K562 (cell line): ENCODE measurements around the gene XRRA1. TPM values are rescaled to one million over a fixed set of nuclear protein-coding genes. Genes with fewer than 3 reads are reported as not detected.

Source experiments
- ATAC-seq: fragments of 200-7000 bp; cut with Tn5 transposase; 3 replicates; pipeline ENCODE4 v1.9.1; 2020; ENCODE audit warnings: moderate library complexity
- BruUV-seq: library from RNA; stranded (reverse); fragments of 400-500 nt; replicated peaks from 2 replicates; lab custom pipeline; 2021; lab: Mats Ljungman, UMichigan
- CTCF ChIA-PET: fragments of 300-600 bp; formaldehyde crosslinking; extraction: SDS; loops from one replicate; lab custom pipeline; 2021; ENCODE audit warnings: low intra/inter-chr PET ratio; lab: Yijun Ruan, JAX
- POLR2A ChIA-PET: fragments of 300-600, 350-650 bp; sonication (Branson Sonifier 250); formaldehyde crosslinking; extraction: SDS; loops from one replicate; lab custom pipeline; 2021; ENCODE audit warnings: antibody characterized with exemption, inconsistent platforms; lab: Yijun Ruan, JAX
- DNase-seq, 4 experiments: peaks; one replicate each; pipeline versions ENCODE4 v3.0.0 to v3.0.0-alpha.2; 2011 to 2018; ENCODE audit warnings: low spot score in 3 of 4, mixed read lengths in 3 of 4; ENCODE audit errors: extremely low read depth in 1 of 4
- FAIRE-seq: peaks from 2 replicates; lab custom pipeline; 2011; peaks lifted over from hg19 to GRCh38; lab: Jason Lieb, UNC
- H2AFZ ChIP-seq: 2 replicates; pipeline ENCODE4 v1.6.0; 2011; ENCODE audit warnings: low read depth, low read length, control low read depth, inconsistent platforms
- H3K27ac ChIP-seq: fragments of 200-600 bp; 3 replicates; pipeline ENCODE4 v1.8.0; 2011; ENCODE audit warnings: low read depth, mild to moderate bottlenecking, control low read depth, inconsistent platforms, low read length, moderate library complexity, mixed read lengths; ENCODE audit errors: extremely low read depth
- H3K27me3 ChIP-seq, 2 experiments: fragments of 300-600 bp in 1 of 2; 2 replicates in 1 of 2; 3 replicates in 1 of 2; pipeline versions ENCODE4 v1.6.0 to v1.8.0; 2011; ENCODE audit warnings: inconsistent platforms in 2 of 2, low read length in 2 of 2, mild to moderate bottlenecking in 1 of 2, mixed read lengths in 1 of 2, moderate library complexity in 1 of 2; ENCODE audit not compliant: control insufficient read depth in 2 of 2, insufficient read depth in 2 of 2
- H3K36me3 ChIP-seq: fragments of 300-600 bp; 3 replicates; pipeline ENCODE4 v1.8.0; 2011; ENCODE audit warnings: mild to moderate bottlenecking, low read length, inconsistent platforms; ENCODE audit not compliant: control insufficient read depth, insufficient read depth
- H3K4me1 ChIP-seq, 2 experiments: fragments of 200-600 bp in 1 of 2; replicated peaks in 1 of 2; 2 replicates in 1 of 2; 3 replicates in 1 of 2; pipeline versions ENCODE4 v1.5.1 to v1.8.0; 2011; ENCODE audit warnings: inconsistent platforms in 2 of 2, low read length in 2 of 2, mild to moderate bottlenecking in 1 of 2, mixed read lengths in 1 of 2, moderate library complexity in 1 of 2; ENCODE audit not compliant: control insufficient read depth in 2 of 2, insufficient read depth in 2 of 2
- H3K4me2 ChIP-seq: 2 replicates; pipeline ENCODE4 v1.6.1; 2011; ENCODE audit warnings: low read length, control low read depth, inconsistent platforms, mixed read lengths; ENCODE audit not compliant: insufficient read depth
- H3K4me3 ChIP-seq: fragments of 200-600 bp; sonication (generic), shearing (Covaris generic); 2 replicates; pipeline ENCODE4 v1.5.1; 2016; ENCODE audit warnings: control low read depth, inconsistent platforms
- H3K79me2 ChIP-seq: fragments of 200-600 bp; 3 replicates; pipeline ENCODE4 v1.8.0; 2011; ENCODE audit warnings: low read length, inconsistent platforms; ENCODE audit not compliant: control insufficient read depth, insufficient read depth
- H3K9ac ChIP-seq, 2 experiments: 2 replicates each; pipeline versions ENCODE4 v1.6.0 to v1.6.1; 2011; ENCODE audit warnings: low read depth in 2 of 2, low read length in 2 of 2, control low read depth in 1 of 2, inconsistent platforms in 1 of 2, mild to moderate bottlenecking in 1 of 2, mixed read lengths in 1 of 2; ENCODE audit not compliant: insufficient read depth in 1 of 2
- H3K9me1 ChIP-seq: one replicate; pipeline ENCODE4 v1.6.0; 2011; ENCODE audit warnings: inconsistent platforms, mild to moderate bottlenecking, low read length, moderate library complexity; ENCODE audit not compliant: control insufficient read depth, insufficient read depth
- H3K9me3 ChIP-seq: replicated peaks from 2 replicates; pipeline ENCODE4 v1.5.1; 2011; ENCODE audit warnings: low read depth, low read length, inconsistent platforms; ENCODE audit not compliant: control insufficient read depth, insufficient read depth
- H4K20me1 ChIP-seq: replicated peaks from 2 replicates; pipeline ENCODE4 v1.6.1; 2011; ENCODE audit warnings: low read length, inconsistent platforms, mixed read lengths; ENCODE audit not compliant: control insufficient read depth, insufficient read depth
- C11orf30 ChIP-seq: fragments of 450-650 bp; IDR thresholded peaks from 2 replicates; pipeline ENCODE4 v1.6.1; 2016; ENCODE audit warnings: low read depth, mild to moderate bottlenecking
- TOE1 ChIP-seq, 2 experiments: fragments of 450-650 bp in 1 of 2; sonication (generic) in 1 of 2; formaldehyde crosslinking in 1 of 2; IDR thresholded peaks; 2 replicates each; pipeline versions ENCODE4 v1.7.1 to v1.8.0; 2016 to 2022; ENCODE audit warnings: borderline replicate concordance in 2 of 2, mild to moderate bottlenecking in 2 of 2, antibody characterized with exemption in 1 of 2, inconsistent platforms in 1 of 2, low read depth in 1 of 2, missing genetic modification reagents in 1 of 2, moderate library complexity in 1 of 2
- ZNF184 ChIP-seq: sonication (generic); formaldehyde crosslinking; IDR thresholded peaks from 2 replicates; pipeline ENCODE4 v1.5.0; 2020; ENCODE audit warnings: missing genetic modification reagents
- WGBS: fragments of 100-300 bp; shearing (Covaris generic); methylation state at CpG from one replicate; pipeline ENCODE4 v1.1.6; 2016; ENCODE audit warnings: low coverage, mixed read lengths; ENCODE audit not compliant: insufficient coverage; ENCODE audit errors: missing lambda C conversion rate; 5-methylcytosine and 5-hydroxymethylcytosine counted together
- in situ Hi-C: fragments of 300-500 bp; cut with MboI; formaldehyde crosslinking; loops from 4 replicates; pipeline ENCODE4 v1.15.0; 2018; ENCODE audit warnings: inconsistent platforms, mixed read lengths
- intact Hi-C: fragments of 100-400 bp; cut with micrococcal nuclease; formaldehyde crosslinking; loops from 2 replicates; pipeline ENCODE4 v1.14.2; 2022
- polyA plus RNA-seq, 8 experiments: library from polyadenylated mRNA; depleted of rRNA in 4 of 8; stranded (reverse) in 5 of 8; unstranded in 3 of 8; fragments of >200 nt; fragmentation: Nextera tagmentation in 2 of 8; fragmentation: Illumina TruSeq in 1 of 8; extraction: Ambion mirVana in 2 of 8; extraction: Trizol in 1 of 8; gene quantifications; 2 replicates each; pipeline versions ENCODE4 v1.2.1 to v1.2.3, GENCODE V29; 2011 to 2014; ENCODE audit warnings: inconsistent platforms in 1 of 8, missing spikeins in 1 of 8
- total RNA-seq, 7 experiments: library from RNA; depleted of rRNA in 6 of 7; stranded (reverse); fragments of >200 nt in 6 of 7; fragmentation: Illumina TruSeq in 2 of 7; extraction: Trizol in 2 of 7; gene quantifications; 2 replicates each; pipeline versions ENCODE4 v1.2.1 to v1.2.3, GENCODE V29; 2011 to 2021; ENCODE audit warnings: low replicate concordance in 1 of 7
- TF ChIP-seq, protein P1 (sequence below): fragments of 450-650 bp; IDR thresholded peaks from 2 replicates; pipeline ENCODE4 v1.6.1; 2016; ENCODE audit warnings: mild to moderate bottlenecking, moderate library complexity
- TF ChIP-seq, protein P2 (sequence below): fragments of 450-650 bp; IDR thresholded peaks from 2 replicates; pipeline ENCODE4 v1.6.1; 2017; ENCODE audit warnings: antibody characterized with exemption, mild to moderate bottlenecking

XRRA1 gene
- total and polyA plus RNA-seq, 9 of the 15 experiments (the other 6 are each of a cell fraction or from before 2014, with no cell fraction given): 5.0 to 22.5 (median 16.0) TPM

GRCh38 chr11:74953451-74953850, 4.6 kb upstream of the XRRA1 start:
- in situ Hi-C loops (no loop called here), intact Hi-C loops (no loop called here)
- CTCF ChIA-PET: interaction anchor here (0.7 kb wide), 1 partner anchor 298 kb away, joined by 3 read pairs; no protein-coding TSS in a partner anchor
- Histone ChIP-seq H3K36me3 (peaks cover 64% of the 10 kb centered on the region), H3K4me1 (peaks cover 6 to 33% of the 10 kb centered on the region in 2 experiments; a peak in 3 of 5 replicates), H3K27ac (no peak overlapping the region), H4K20me1 (peaks cover 29% of the 10 kb centered on the region), H3K4me3 (no peak overlapping the region), H2AFZ (no peak overlapping the region), H3K9me3 (no peaks in the 10 kb centered on the region), H3K27me3 (no peaks in the 10 kb centered on the region), H3K9me1 (no peaks in the 10 kb centered on the region), H3K79me2 (peaks cover 99% of the 10 kb centered on the region), H3K4me2 (no peak overlapping the region), H3K9ac (no peak overlapping the region)
- no peak for ATAC-seq
- no TSS peak for BruUV-seq
- no peak for DNase-seq
- POLR2A ChIA-PET: interaction anchor here (0.7 kb wide), 1 partner anchor 13 kb away, joined by 3 read pairs; no protein-coding TSS in a partner anchor
- no peak for FAIRE-seq
- 95% methylated on average over 5 of the region's 5 CpGs for WGBS
- no peak for TF ChIP-seq TOE1 (IDR thresholded peaks at IDR 0.05; ENCODE audit: borderline replicate concordance)
- no peak for TF ChIP-seq TOE1 (CRISPR knock-in tag; IDR thresholded peaks at IDR 0.05; ENCODE audit: borderline replicate concordance, low read depth)
- TF ChIP-seq ZNF184 (CRISPR knock-in tag): no peak
- no peak for TF ChIP-seq C11orf30
- TF ChIP-seq, protein P1, sequence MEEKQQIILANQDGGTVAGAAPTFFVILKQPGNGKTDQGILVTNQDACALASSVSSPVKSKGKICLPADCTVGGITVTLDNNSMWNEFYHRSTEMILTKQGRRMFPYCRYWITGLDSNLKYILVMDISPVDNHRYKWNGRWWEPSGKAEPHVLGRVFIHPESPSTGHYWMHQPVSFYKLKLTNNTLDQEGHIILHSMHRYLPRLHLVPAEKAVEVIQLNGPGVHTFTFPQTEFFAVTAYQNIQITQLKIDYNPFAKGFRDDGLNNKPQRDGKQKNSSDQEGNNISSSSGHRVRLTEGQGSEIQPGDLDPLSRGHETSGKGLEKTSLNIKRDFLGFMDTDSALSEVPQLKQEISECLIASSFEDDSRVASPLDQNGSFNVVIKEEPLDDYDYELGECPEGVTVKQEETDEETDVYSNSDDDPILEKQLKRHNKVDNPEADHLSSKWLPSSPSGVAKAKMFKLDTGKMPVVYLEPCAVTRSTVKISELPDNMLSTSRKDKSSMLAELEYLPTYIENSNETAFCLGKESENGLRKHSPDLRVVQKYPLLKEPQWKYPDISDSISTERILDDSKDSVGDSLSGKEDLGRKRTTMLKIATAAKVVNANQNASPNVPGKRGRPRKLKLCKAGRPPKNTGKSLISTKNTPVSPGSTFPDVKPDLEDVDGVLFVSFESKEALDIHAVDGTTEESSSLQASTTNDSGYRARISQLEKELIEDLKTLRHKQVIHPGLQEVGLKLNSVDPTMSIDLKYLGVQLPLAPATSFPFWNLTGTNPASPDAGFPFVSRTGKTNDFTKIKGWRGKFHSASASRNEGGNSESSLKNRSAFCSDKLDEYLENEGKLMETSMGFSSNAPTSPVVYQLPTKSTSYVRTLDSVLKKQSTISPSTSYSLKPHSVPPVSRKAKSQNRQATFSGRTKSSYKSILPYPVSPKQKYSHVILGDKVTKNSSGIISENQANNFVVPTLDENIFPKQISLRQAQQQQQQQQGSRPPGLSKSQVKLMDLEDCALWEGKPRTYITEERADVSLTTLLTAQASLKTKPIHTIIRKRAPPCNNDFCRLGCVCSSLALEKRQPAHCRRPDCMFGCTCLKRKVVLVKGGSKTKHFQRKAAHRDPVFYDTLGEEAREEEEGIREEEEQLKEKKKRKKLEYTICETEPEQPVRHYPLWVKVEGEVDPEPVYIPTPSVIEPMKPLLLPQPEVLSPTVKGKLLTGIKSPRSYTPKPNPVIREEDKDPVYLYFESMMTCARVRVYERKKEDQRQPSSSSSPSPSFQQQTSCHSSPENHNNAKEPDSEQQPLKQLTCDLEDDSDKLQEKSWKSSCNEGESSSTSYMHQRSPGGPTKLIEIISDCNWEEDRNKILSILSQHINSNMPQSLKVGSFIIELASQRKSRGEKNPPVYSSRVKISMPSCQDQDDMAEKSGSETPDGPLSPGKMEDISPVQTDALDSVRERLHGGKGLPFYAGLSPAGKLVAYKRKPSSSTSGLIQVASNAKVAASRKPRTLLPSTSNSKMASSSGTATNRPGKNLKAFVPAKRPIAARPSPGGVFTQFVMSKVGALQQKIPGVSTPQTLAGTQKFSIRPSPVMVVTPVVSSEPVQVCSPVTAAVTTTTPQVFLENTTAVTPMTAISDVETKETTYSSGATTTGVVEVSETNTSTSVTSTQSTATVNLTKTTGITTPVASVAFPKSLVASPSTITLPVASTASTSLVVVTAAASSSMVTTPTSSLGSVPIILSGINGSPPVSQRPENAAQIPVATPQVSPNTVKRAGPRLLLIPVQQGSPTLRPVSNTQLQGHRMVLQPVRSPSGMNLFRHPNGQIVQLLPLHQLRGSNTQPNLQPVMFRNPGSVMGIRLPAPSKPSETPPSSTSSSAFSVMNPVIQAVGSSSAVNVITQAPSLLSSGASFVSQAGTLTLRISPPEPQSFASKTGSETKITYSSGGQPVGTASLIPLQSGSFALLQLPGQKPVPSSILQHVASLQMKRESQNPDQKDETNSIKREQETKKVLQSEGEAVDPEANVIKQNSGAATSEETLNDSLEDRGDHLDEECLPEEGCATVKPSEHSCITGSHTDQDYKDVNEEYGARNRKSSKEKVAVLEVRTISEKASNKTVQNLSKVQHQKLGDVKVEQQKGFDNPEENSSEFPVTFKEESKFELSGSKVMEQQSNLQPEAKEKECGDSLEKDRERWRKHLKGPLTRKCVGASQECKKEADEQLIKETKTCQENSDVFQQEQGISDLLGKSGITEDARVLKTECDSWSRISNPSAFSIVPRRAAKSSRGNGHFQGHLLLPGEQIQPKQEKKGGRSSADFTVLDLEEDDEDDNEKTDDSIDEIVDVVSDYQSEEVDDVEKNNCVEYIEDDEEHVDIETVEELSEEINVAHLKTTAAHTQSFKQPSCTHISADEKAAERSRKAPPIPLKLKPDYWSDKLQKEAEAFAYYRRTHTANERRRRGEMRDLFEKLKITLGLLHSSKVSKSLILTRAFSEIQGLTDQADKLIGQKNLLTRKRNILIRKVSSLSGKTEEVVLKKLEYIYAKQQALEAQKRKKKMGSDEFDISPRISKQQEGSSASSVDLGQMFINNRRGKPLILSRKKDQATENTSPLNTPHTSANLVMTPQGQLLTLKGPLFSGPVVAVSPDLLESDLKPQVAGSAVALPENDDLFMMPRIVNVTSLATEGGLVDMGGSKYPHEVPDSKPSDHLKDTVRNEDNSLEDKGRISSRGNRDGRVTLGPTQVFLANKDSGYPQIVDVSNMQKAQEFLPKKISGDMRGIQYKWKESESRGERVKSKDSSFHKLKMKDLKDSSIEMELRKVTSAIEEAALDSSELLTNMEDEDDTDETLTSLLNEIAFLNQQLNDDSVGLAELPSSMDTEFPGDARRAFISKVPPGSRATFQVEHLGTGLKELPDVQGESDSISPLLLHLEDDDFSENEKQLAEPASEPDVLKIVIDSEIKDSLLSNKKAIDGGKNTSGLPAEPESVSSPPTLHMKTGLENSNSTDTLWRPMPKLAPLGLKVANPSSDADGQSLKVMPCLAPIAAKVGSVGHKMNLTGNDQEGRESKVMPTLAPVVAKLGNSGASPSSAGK: no peak
- TF ChIP-seq, protein P2, sequence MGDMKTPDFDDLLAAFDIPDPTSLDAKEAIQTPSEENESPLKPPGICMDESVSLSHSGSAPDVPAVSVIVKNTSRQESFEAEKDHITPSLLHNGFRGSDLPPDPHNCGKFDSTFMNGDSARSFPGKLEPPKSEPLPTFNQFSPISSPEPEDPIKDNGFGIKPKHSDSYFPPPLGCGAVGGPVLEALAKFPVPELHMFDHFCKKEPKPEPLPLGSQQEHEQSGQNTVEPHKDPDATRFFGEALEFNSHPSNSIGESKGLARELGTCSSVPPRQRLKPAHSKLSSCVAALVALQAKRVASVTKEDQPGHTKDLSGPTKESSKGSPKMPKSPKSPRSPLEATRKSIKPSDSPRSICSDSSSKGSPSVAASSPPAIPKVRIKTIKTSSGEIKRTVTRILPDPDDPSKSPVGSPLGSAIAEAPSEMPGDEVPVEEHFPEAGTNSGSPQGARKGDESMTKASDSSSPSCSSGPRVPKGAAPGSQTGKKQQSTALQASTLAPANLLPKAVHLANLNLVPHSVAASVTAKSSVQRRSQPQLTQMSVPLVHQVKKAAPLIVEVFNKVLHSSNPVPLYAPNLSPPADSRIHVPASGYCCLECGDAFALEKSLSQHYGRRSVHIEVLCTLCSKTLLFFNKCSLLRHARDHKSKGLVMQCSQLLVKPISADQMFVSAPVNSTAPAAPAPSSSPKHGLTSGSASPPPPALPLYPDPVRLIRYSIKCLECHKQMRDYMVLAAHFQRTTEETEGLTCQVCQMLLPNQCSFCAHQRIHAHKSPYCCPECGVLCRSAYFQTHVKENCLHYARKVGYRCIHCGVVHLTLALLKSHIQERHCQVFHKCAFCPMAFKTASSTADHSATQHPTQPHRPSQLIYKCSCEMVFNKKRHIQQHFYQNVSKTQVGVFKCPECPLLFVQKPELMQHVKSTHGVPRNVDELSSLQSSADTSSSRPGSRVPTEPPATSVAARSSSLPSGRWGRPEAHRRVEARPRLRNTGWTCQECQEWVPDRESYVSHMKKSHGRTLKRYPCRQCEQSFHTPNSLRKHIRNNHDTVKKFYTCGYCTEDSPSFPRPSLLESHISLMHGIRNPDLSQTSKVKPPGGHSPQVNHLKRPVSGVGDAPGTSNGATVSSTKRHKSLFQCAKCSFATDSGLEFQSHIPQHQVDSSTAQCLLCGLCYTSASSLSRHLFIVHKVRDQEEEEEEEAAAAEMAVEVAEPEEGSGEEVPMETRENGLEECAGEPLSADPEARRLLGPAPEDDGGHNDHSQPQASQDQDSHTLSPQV: no peak
